D721Med (cell line): Measurements from ENCODE around the gene HFM1.

Experiments used
- DNase-seq: peaks from one replicate; pipeline ENCODE4 v3.0.0; 2011; ENCODE audit warnings: low spot score; ENCODE audit not compliant: insufficient read length
- FAIRE-seq: peaks from 2 replicates; lab custom pipeline; 2011; peaks lifted over from hg19 to GRCh38; lab: Jason Lieb, UNC
- CTCF ChIP-seq: IDR thresholded peaks from 2 replicates; pipeline ENCODE4 v1.5.1; 2012; ENCODE audit warnings: mild to moderate bottlenecking, control low read depth; ENCODE audit not compliant: insufficient read depth; ENCODE audit errors: missing control alignments

Gene HFM1

GRCh38 chr1:91282695-91283420 is 121.8 kb downstream of the HFM1 start:
- peak; percentile 35 for FAIRE-seq
- DNase-seq, result no peak
- TF ChIP-seq CTCF, result peak; percentile 89

- DNase-seq, result no peak
- FAIRE-seq, result no peak
- no peak for TF ChIP-seq CTCF
These were observed 122.9 kb downstream of the HFM1 start for GRCh38 chr1:91281782-91282181.

GRCh38 chr1:91278754-91279153 is 125.9 kb downstream of the HFM1 start:
- FAIRE-seq, result no peak
- no peak for DNase-seq
- TF ChIP-seq CTCF, result peak; percentile 59

- peak; percentile 21 for FAIRE-seq
- no peak for TF ChIP-seq CTCF
- no peak for DNase-seq
These were observed 130.8 kb downstream of the HFM1 start for GRCh38 chr1:91273875-91274274.

- DNase-seq (no peak), FAIRE-seq (no peak)
- TF ChIP-seq CTCF, result no peak
These were observed 143.0 kb downstream of the HFM1 start for GRCh38 chr1:91261655-91262054.

- no peak for FAIRE-seq
- no peak for TF ChIP-seq CTCF
These were observed 159.2 kb downstream of the HFM1 start for GRCh38 chr1:91245435-91245834.

GRCh38 chr1:91244737-91245136 is 159.9 kb downstream of the HFM1 start:
- DNase-seq, result no peak
- no peak for TF ChIP-seq CTCF
- FAIRE-seq, result no peak

More at GRCh38 chr1:91245435-91245834, 159.2 kb downstream of the HFM1 start:
- no peak for DNase-seq
